ENCODE measurements around the gene TMEM81. TPM values are rescaled to one million over a fixed set of nuclear protein-coding genes. Genes with fewer than 3 reads are reported as not detected.

The TMEM81 gene
- total and polyA plus RNA-seq, 10 of the 15 experiments (the other 5 are each of a cell fraction or from before 2014, with no cell fraction given), result 0.62 to 2.2 (median 1.1) TPM

DNA sequence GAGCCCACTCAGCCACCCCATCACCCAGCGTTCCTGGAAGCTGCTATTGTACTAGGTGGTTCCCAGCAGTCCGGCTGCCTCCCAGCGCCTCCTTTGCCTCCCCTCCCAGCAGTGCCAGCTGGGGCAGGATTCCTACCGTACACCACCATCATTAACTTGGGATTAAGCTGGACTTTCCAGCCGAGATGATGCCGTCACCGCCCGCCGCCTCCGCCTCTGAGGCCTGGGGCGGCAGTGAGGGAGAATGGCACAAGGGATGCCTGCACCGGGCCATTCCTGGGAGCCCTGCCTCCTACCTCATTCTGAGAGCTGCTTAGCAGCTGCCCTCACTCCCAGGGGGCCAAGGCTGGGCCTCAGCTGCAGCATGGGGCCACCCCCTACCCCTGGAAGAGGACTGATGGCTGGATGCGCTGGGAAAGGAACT lies 28.1 kb downstream of the TMEM81 start:
- FAIRE-seq (no peak), DNase-seq (ENCODE audit: low read depth, low spot score) (no peak), ATAC-seq (no peak)
- RAD21 ChIA-PET (ENCODE audit: unreplicated experiment), result no interaction called here
- CTCF ChIA-PET, result interaction anchor here (1.0 to 1.8 kb wide), 5 partner anchors 67 to 200 kb away, joined by 3 to 8 read pairs (median 3); no protein-coding TSS in a partner anchor
- no TSS peak for BruUV-seq (replicated peaks)
- Histone ChIP-seq H3K36me3 (ENCODE audit: control insufficient read depth in 2 of 2, insufficient read depth in 2 of 2, low read length in 1 of 2) (no peaks in the 10 kb centered on the region), H4K20me1 (ENCODE audit: control insufficient read depth, insufficient read depth) (no peaks in the 10 kb centered on the region), H3K4me2 (ENCODE audit: control insufficient read depth, insufficient read depth) (no peak overlapping the region), H3K9ac (ENCODE audit: control insufficient read depth, insufficient read depth, low read length) (no peak overlapping the region), H3K4me3 (no peak overlapping the region), H3K4me1 (ENCODE audit: control insufficient read depth, insufficient read depth, low read length) (no peaks in the 10 kb centered on the region), H3K27ac (ENCODE audit: control insufficient read depth, insufficient read depth) (no peak overlapping the region), H3K9me3 (replicated peaks; ENCODE audit: control insufficient read depth, insufficient read depth, low read length) (no peaks in the 10 kb centered on the region), H2AFZ (ENCODE audit: control insufficient read depth, low read depth, low read length) (no peak overlapping the region), H3K79me2 (ENCODE audit: control insufficient read depth, insufficient read depth, low read length) (no peaks in the 10 kb centered on the region), H3K27me3 (replicated peaks in 1 of 2; ENCODE audit: control insufficient read depth in 2 of 2, insufficient read depth in 2 of 2, low read length in 1 of 2) (no peaks in the 10 kb centered on the region; a peak in 2 of 4 replicates)
- 52% methylated on average over 13 of the region's 13 CpGs for WGBS (ENCODE audit: insufficient coverage, insufficient replicate concordance, low lambda C conversion rate, missing lambda C conversion rate)
- TF ChIP-seq ZSCAN29 (IDR thresholded peaks at IDR 0.05), result no peak
- TF ChIP-seq, protein P1, sequence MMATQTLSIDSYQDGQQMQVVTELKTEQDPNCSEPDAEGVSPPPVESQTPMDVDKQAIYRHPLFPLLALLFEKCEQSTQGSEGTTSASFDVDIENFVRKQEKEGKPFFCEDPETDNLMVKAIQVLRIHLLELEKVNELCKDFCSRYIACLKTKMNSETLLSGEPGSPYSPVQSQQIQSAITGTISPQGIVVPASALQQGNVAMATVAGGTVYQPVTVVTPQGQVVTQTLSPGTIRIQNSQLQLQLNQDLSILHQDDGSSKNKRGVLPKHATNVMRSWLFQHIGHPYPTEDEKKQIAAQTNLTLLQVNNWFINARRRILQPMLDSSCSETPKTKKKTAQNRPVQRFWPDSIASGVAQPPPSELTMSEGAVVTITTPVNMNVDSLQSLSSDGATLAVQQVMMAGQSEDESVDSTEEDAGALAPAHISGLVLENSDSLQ (IDR thresholded peaks at IDR 0.05), result no peak
- TF ChIP-seq FOXM1 (IDR thresholded peaks at IDR 0.05; ENCODE audit: low read depth, low read length), result no peak
- TF ChIP-seq, protein P2, sequence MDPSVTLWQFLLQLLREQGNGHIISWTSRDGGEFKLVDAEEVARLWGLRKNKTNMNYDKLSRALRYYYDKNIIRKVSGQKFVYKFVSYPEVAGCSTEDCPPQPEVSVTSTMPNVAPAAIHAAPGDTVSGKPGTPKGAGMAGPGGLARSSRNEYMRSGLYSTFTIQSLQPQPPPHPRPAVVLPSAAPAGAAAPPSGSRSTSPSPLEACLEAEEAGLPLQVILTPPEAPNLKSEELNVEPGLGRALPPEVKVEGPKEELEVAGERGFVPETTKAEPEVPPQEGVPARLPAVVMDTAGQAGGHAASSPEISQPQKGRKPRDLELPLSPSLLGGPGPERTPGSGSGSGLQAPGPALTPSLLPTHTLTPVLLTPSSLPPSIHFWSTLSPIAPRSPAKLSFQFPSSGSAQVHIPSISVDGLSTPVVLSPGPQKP (IDR thresholded peaks at IDR 0.05; ENCODE audit: low read depth, low read length), result no peak
- TF ChIP-seq BACH1 (IDR thresholded peaks at IDR 0.05; ENCODE audit: borderline replicate concordance), result no peak
- intact Hi-C loops (cut with micrococcal nuclease; ENCODE audit: unreplicated experiment) (no loop called here), in situ Hi-C loops (cut with MboI) (no loop called here)
- POLR2A ChIA-PET, result no interaction called here
- SMC1A ChIA-PET (ENCODE audit: uncharacterized antibody, unreplicated experiment), result no interaction called here

DNA sequence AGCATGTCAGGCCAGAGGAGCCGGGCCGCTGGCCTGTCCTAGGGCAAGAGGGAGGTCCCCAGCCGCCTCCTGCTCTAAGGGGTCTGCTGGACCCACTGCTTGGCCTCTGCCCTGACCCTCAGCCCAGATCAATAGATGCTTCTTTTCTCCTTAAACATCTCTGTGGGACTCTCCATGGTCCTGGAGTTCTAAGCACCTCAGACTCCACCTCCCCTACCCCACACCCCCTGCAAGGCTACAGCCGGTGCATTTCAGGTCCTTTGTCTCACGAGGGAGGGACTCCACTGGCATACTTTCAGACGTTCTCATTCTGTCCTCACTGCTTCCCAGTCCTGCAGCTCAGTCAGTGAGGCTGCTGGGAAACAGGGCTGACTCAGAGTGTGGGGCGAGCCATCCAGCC lies 30.2 kb downstream of the TMEM81 start:
- no peak overlapping the region for H3K27ac ChIP-seq (ENCODE audit: control insufficient read depth, insufficient read depth)
- RAD21 ChIA-PET (ENCODE audit: unreplicated experiment), result no interaction called here
- no peaks in the 10 kb centered on the region for H3K36me3 ChIP-seq (ENCODE audit: control insufficient read depth in 2 of 2, insufficient read depth in 2 of 2, low read length in 1 of 2)
- ATAC-seq (no peak), FAIRE-seq (no peak), DNase-seq (ENCODE audit: low read depth, low spot score) (no peak)
- in situ Hi-C loops (cut with MboI), result no loop called here
- H3K9ac ChIP-seq (ENCODE audit: control insufficient read depth, insufficient read depth, low read length), result no peak overlapping the region
- no TSS peak for BruUV-seq (replicated peaks)
- SMC1A ChIA-PET (ENCODE audit: uncharacterized antibody, unreplicated experiment), result no interaction called here
- no peak for TF ChIP-seq NFYB (IDR thresholded peaks at IDR 0.05; ENCODE audit: insufficient read depth, low read depth, low read length)
- TF ChIP-seq, protein P3, sequence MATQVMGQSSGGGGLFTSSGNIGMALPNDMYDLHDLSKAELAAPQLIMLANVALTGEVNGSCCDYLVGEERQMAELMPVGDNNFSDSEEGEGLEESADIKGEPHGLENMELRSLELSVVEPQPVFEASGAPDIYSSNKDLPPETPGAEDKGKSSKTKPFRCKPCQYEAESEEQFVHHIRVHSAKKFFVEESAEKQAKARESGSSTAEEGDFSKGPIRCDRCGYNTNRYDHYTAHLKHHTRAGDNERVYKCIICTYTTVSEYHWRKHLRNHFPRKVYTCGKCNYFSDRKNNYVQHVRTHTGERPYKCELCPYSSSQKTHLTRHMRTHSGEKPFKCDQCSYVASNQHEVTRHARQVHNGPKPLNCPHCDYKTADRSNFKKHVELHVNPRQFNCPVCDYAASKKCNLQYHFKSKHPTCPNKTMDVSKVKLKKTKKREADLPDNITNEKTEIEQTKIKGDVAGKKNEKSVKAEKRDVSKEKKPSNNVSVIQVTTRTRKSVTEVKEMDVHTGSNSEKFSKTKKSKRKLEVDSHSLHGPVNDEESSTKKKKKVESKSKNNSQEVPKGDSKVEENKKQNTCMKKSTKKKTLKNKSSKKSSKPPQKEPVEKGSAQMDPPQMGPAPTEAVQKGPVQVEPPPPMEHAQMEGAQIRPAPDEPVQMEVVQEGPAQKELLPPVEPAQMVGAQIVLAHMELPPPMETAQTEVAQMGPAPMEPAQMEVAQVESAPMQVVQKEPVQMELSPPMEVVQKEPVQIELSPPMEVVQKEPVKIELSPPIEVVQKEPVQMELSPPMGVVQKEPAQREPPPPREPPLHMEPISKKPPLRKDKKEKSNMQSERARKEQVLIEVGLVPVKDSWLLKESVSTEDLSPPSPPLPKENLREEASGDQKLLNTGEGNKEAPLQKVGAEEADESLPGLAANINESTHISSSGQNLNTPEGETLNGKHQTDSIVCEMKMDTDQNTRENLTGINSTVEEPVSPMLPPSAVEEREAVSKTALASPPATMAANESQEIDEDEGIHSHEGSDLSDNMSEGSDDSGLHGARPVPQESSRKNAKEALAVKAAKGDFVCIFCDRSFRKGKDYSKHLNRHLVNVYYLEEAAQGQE (IDR thresholded peaks at IDR 0.05; ENCODE audit: low read depth, low read length), result peak; percentile 15; the same call in 1 of the 2 replicates
- H3K4me3 ChIP-seq, result no peak overlapping the region
- intact Hi-C loops (cut with micrococcal nuclease; ENCODE audit: unreplicated experiment), result no loop called here
- H4K20me1 ChIP-seq (ENCODE audit: control insufficient read depth, insufficient read depth), result no peaks in the 10 kb centered on the region
- no peaks in the 10 kb centered on the region for H3K4me1 ChIP-seq (ENCODE audit: control insufficient read depth, insufficient read depth, low read length)
- POLR2A ChIA-PET, result no interaction called here
- CTCF ChIA-PET, result interaction anchor here (1.5 kb wide), 1 partner anchor 65 kb away, joined by 4 read pairs; no protein-coding TSS in a partner anchor
- H3K4me2 ChIP-seq (ENCODE audit: control insufficient read depth, insufficient read depth), result no peak overlapping the region
- H3K9me3 ChIP-seq (replicated peaks; ENCODE audit: control insufficient read depth, insufficient read depth, low read length), result no peaks in the 10 kb centered on the region
- no peaks in the 10 kb centered on the region for H3K79me2 ChIP-seq (ENCODE audit: control insufficient read depth, insufficient read depth, low read length)
- H3K27me3 ChIP-seq (replicated peaks in 1 of 2; ENCODE audit: control insufficient read depth in 2 of 2, insufficient read depth in 2 of 2, low read length in 1 of 2), result no peaks in the 10 kb centered on the region; a peak in 2 of 4 replicates
- 9% methylated on average over 7 of the region's 7 CpGs for WGBS (ENCODE audit: insufficient coverage, insufficient replicate concordance, low lambda C conversion rate, missing lambda C conversion rate)
- H2AFZ ChIP-seq (ENCODE audit: control insufficient read depth, low read depth, low read length), result no peak overlapping the region

All from GM12878 (cell line).